ENCODE data around the gene EWSR1.
"Not testable (repeated sequence)": the region's sequence is repeated elsewhere in the genome, so short reads cannot be mapped to it uniquely, and the experiment has no call there.

Gene EWSR1

DNA sequence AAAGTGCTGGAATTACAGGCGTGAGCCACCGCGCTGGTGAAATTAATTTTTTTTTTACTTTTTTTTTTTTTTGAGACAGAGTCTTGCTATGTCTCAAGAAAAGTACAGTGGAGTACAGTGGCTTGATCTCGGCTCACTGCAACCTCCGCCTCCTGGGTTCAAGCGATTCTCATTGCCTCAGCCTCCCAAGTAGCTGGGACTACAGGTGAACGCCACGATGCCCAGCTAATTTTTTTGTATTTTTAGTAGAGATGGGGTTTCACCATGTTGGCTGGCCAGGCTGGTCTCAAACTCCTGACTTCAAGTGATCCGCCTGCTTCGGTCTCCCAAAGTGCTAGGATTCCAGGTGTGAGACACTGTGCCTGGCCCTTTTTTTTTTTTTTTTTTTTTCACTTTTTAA, 20.2 kb upstream of the EWSR1 start:
- not testable (repeated sequence) for DNase-seq

DNA sequence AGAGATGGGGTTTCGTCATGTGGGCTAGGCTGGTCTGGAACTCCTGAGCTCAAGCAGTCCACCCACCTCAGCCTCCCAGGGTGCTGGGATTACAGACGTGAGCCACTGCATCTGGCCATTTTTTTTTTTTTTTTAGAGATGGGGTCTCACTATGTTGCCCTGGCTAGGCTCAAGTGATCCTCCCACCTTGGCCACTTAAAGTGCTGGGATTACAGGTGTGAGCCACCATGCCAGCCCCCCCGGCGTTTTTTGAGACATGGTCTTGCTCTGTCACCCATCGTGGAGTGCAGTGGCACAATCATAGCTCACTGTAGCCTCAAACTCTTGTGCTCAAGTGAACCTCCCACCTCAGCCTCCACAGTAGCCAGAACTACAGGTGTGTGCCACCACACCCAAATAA, 16.8 kb upstream of the EWSR1 start:
- no peak for DNase-seq

DNA sequence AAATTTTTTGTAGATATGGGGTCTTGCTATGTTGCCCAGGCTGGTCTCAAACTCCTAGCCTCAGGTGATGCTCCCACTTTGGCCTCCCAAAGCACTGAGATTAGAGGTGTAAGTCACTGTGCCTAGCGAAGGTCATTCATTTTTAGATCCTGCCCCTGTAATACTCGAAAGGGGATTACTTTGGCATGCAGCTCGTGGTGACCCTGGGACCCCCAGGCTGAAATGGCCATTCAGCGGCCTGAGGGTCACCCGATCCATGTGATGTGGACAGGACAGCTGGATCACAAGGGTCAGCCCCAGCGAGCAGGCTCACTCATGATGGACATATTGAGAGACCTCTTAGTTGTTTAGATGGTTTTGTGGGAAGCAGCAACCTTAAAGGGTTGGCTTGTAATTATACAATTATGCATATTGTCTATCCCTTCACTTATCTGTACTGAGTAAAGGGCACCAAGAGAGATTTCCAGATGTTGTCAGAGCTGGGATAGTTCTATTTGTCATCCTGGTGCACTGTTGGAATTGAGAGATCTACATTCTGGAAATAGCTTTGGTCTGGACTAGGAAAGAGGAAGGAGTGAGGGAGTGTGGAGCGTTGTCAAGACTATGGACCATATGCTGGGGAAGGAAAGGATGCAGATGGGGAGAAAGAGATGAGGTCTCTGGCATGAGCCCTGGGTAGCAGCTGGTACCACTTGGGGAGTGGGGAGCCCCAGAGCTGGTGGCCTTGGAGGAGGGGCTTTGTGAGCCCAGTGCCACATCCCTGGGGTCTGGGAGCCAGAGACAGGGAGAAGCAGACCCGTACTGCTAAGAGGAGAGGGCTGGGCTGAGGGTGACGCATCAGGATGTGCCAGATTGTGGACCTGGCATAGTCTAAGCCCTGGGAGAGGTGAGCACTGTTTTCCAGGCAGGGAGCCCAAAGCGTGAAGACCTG, 15.8 kb upstream of the EWSR1 start:
- DNase-seq: no peak

DNA sequence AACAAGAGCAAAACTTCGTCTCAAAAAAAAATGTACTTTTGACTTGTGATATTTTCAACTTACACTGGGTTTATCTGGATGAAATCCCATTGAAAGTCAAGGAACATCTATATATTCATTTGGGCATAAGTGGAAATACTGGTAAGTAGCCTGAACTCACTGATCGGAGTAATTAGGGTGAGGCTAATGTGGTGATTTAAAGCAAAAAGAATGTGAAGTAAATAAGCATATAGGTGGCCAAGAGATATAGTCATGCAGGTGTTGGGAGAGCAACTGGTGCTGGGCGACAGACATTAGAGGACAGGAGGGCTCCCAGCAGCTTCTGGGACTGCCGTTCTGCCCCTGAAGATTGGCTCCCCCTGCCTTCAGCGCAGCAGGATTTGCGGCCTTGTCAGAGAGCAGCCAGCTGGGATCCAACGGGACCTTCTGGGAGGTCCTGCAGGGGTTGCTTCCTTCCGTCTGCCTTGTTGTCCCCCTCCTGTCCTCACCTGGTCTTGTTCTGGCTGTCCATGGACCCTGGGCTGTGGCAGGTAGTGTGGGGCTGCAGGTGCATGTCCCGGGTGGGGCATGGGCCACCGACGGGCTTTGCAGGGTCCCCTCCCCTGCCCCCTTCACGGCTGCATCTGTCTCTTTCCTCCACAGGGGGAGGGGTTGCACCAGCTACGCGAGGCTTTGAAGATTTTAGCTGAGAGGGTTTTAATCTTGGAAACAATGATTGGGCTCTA, 14.3 kb upstream of the EWSR1 start:
- no peak for DNase-seq

DNA sequence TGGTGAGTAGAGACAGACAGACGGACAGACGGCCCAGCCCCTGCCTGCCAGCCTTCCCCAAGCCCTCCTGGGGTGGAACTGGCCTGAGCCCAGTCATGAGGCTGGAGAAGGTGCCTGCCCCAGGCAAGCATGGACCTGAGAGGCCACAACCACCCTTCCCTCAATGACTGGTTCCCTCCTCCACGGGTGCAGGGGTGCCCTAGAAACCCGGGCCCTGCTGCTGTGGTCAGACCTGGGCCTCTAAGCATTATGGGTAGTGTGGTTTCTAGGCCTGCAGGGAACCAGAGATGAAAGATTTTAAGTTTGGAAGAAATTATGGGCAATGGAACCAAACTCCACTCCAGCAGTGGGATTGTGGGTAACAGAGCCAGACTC, 13.8 kb upstream of the EWSR1 start:
- DNase-seq: no peak

DNA sequence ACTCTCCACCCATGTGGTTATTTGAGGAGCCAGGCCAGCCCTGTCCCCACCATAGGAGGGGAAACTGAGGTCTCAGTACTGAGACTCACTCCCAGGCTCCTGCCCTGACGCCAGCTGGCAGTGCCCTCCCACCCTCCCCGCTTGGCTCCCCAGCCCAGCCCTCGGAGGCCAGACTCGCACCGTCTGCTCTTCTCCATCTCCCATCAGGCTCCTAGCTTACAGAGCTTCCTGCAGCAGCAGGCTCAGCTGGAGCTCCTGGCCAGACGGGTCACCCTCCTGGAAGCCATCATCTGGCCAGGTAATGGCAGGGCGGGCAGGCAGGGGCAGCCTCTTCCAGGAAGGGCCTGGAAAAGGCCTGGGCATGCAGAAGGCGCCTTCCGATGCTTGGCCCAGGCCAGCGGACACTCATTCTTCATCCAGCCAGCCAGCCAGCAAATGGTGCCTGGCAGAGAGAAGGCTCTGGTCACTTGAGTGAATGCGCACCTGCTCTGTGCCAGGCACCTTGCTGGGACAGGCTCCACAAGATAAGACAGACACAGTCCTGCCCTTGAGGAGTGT, 12.9 kb upstream of the EWSR1 start:
- no peak for DNase-seq

DNA sequence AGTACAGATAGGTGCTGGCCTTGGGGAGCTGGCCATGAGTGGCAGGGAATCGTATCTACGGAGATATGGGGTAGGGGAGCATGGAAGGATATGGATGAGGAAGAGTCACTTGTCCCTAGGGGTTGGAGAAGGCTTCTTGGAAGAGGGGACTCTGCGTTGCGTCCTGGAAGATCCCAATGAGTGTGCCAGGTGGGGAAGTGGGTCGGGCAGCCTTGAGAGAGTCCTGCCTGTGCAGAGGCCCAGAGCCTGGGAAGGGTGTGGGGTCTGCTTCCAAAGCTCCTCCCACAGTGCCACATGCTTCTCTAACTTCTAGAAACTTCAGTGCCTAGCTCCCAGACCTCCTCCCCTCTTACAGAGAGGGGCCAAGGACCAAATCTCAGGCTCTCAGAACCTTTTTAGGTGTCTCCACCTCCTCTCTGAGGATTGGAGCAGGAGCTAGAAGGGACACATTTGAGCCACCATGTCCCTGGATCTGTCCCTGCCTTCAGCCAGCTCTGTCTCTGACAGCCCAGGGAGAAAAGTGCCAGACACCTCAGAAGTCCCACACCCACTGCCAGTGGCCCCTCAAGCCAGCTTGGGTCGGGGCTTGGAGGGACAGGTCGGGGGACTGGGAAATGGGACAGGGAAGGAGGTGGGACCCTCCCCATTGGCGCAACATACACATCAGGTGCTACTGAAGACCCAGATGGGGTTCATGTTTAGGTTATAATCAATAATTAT, 11.3 kb upstream of the EWSR1 start:
- DNase-seq: no peak

DNA sequence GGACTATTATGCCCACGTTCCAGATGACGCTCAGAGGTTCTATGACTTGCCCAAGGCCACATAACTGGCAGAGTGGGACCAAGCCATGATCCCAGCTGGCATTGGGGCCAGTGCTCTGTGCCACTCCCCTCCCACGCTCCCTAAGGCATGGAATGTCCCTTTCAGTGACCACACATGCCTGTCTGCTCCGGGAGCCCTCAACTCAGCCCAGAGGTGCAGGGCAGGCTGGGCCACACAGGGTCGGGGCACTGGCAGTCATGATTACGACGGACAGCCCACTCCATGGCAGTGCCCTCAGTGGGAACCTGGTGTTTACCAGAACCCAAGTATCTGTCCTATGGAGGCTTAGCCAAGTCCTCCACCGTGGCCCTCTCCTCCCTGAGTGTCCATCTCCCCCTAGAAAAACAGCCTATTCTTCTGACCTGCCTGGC, 10.3 kb upstream of the EWSR1 start:
- no peak for DNase-seq

DNA sequence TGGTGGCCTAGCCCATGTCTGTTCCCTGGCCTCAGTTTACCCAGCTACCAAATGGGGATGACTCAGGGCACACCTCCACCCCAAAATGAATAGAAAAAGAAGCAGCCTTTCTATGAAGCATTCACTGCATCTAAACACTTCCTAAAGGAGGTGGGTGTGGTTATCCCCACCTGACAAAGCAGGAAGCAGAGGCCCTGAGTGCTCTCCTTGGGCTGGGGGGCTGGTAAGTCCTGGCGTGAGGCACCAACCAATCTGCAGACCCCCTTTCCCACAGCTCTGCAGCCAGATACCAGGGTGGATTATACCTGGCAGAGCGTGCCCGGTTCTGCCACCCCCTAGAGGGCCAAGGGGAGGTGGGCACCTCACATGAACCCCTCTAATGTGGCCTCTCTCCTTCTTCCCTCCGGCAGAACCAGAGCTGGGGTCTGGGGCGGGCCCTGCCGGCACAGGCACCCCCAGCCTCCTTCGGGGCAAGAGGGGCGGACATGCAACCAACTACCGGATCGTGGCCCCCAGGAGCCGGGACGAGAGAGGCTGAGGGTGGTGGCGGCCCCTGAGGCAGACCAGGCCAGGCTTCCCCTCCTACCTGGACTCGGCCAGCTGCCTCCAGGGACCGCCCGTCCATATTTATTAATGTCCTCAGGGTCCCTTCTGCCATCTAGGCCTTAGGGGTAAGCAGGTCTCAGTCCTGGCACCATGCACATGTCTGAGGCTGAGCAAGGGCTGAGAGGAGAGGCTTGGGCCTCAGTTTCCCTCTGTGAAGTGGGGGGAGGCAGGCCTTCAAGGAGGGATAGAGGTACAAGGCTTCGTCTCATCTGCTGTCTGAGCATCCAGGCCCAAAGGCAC, 9.4 kb upstream of the EWSR1 start:
- no peak for DNase-seq

DNA sequence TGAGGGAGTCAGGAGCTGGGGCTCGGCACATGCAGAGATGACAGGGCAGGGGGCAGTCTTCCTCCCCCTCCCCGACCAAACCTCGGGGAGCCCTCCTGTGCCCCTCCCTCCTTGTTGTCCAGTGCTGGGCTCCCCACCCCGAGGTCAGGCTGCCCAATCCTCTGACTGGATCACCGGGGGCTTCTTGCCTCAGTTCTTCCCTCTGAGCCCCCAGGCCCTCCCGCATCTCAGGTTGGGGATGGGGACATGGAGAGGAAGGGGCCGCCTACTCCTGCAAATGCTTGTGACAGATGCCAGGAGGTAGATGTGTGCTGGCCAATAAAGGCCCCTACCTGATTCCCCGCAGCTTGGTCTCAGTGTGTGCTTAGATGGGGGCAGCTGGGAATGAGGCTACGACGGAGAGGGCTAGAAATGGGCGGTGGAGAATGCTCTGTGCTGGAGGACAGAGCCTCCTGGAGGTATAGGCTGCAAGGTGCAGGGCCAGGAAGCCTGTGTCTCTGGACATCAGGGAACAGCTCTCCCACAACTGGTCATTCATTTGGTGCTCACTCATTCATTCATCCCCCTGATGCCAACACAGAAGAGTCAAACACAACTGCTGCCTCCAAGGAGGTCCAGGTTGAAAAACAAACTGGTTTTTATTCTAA, 8.7 kb upstream of the EWSR1 start:
- DNase-seq: no peak

DNA sequence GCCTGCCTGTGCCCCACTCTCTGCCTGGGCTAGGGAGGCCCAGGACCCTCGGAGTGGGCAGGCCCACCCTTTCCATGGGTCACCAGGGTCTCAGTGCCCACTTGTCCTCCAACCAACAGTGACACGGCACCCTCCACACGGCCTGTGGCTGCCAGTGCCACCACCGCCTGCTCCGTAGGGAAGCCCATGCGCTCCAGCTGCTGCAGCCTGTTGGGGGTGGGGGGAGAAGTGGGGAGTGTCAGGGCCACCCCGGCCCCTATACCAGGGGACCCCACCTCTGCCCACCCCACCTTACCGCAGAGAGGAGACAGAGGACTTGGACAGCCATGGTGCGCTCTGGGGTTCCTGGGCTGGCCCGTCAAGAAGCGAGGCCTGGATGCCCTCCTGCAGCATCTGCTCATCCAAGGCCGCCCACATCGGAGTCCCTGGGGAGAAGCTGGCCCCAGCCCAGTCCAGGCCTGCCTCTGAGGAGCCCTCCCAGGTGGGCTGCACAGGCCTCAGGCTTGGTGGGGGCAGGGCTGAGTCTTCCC, 8.0 kb upstream of the EWSR1 start:
- DNase-seq: no peak

DNA sequence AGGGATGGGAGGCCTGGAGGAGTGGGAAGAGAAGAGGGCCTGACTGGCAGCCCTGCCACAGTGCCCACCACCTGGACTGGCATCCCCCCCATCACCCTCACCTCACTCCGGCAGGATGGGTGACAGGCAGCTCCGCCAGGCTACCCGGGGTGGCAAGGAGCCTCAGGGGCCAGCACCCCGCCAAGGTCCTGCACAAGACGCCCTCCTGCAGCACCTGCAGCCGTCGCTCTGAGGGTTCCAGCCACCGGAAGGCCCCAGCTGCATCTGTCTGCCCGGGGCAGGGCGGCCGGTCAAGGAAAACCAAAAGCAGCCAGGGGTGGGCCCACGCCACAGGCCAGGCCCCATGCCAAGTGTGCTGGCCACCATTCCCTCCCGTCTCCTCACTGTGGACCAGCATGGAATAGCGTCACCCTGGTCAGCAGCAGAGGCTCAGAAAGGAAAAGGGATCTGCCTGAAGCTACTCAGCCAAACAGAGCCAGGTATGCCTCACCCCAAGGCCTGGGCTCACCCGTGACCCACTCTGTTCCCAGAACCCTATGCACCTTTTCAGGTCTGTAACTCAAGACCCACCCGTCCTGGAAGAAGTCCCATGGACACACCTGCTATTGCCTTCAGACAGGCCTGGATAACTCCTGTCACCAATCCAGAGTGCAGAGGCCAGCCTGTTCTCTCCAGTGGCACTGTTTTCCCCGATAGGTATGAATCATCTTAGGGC, 7.3 kb upstream of the EWSR1 start:
- DNase-seq: no peak

DNA sequence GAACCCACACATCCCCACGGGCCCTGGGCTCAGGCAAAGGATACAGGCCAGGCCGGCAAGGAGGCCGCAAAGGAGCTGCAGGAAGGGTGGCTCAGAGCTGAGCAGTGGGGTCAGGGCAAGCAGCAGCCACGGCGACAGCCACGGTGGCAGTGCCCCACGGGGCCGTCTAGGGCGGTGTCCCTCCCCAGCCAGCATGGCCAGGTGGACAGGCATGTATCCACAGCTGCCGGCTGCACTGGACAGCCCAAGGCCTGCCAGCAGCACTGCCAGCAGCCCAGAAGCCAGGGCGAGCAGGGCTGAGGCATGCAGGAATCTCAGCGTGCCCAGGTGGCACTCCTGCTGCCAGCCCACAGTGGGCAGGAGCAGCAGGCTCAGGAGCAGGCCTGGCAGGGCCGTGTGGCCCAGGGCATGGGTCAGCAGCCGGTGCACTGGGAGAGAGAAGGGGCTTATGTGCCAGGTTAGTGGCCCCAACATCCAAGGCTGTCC, 4.2 kb upstream of the EWSR1 start:
- no peak for DNase-seq

DNA sequence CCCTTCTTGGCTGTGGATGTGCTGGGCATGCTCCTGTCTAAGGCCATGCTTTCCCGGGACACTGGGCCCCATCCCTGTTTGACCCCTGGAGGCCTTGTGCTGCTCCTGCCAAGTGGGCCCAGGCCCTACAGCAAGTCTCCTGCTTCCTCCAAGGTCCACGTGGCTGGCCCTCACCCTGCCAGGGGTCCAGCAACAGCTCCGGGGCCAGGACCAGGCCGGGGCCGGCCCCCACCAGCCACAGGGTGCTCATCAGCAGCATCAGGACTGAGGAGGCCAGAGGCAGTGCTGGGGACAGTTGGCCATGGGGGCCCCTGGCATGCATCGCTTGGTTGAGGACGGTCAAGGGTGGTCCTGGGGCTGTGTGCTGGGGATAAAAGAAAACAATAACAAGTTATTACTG, 2.8 kb upstream of the EWSR1 start:
- DNase-seq: no peak

DNA sequence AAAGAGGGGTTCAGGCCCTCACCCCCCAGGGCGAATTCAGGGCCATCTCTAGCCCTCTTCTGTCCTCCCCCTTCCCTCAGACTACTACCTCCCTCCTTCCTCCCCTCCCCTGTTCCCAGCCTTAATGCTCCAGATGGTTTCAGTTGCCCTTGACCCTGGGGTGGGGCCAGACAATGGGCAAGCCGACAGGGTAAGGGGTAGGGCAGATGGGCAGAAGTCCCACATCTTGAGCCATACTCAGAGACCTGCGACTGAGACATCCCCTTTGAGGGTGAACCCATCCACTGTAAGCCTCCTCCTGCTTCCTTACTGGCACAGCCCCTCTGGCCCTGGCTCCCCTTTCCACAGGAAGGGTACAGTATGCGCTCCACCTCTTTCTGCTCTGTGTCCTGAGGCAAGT, 2.1 kb upstream of the EWSR1 start:
- DNase-seq: no peak

DNA sequence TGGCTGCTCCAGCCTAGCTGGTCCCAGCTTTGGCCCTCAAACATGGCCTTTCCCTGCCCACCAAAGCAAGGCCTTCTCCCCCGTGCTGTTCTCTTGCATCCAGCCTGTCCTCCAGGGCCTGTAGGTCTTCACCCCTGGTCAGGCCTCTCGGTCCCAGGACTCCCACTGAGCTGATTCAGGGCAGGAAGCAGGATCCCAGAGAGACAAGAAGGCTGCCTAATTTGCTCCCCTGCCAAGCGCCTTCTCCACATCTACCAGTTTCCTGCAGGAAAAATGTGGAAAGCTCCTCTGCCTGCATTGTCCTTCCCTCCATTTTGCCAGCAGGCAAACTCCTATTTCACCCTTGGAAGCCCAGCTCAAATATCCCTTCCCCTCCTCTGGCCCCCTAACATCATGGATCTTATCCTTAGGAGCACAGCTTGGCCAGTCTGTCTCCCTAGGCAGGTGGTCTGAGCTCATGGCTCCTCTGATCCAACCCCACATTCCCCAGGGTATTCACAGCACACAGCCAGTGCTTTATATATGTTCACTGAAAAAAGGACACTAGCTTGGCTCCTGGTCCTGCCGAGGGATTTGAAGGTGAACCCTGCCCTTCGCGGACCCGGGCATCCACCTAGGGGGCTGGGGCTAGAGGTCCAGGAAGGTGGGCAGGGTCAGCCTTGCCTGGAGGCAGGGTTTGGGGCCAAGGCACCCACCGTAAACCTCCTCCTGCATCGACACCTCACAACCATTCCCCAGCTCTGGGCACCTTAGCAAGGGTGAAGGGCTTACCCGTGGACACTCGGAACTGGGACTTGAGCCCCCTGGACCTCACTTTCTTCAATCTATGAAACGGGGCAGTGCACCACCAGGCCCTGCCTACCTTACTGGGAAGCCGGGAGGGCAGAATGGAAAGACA, 1.3 kb upstream of the EWSR1 start:
- no peak for DNase-seq

DNA sequence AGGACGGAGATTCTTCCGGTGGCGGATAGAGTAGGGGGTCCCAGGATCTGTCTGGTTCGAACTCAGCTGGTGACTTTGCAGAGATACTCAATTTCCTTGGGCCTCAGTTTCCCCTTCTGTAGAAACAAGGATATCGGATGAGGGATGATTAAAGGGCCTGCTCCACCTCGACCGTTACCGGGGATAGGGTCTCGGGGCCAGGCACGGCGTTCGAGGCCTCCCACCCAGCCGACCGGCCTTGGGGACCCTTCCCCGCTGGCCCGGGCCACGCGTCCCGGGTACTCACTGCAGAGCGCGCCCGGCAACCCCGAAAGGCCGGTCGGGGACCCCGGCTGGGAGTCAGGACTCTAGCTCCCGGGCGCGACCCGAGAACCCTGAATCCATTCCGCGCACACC, 608 bp upstream of the EWSR1 start:
- no peak for DNase-seq

DNA sequence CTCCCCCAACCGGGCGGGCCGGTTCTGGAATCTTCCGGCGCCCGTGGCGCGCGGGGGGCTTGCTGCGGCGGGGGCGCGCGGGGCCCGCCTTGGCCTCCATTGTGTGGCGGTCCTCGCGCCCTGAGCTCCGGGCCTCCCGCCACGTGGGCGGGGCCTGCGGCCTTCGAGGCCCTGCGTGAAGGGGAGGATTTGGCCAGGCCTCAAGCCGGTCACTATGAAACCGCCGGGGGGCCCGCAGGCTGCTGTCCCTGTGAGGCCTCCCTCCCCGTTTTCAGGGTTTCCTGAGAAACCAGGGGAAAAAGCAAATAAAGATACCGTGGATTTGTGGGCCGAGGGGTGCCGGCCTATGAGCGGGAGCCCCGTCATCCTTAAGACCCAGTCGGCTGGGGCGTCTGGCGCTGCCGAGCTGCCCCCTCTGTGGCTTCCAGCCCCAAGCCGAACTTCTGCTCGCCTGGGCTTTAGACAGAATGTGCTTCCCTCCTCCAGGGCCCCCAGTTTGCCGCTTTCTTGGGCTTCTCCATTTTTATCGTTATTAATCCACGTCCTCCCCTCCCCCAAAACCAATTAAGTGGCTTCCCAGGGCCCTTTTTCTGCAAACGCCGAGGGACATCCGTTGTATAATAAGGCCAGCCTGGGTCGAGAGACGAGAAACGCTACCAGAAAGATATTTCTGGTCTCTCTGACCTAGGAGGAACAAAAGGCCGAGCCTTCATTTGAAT, 602 bp downstream of the EWSR1 start:
- DNase-seq: no peak

DNA sequence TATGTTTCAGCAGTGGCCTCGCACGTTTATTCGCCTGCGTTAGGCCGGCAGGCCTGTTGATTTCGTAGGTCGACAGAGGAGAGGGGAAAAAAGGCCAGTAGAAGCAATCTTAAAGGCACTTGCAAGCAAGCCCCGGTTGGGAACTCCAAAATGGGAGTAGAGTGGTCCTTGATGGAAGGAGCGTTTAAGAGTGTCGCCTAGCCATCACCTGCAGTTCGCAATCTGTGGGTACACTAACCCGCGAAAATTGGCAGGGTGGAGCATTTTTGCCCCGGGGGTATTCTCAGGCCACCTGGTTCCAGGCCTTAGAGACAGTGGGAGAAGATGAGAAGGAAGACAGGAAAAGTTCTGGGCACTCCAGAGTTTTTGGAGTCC, 1.1 kb downstream of the EWSR1 start:
- no peak for DNase-seq

Data from cortex of kidney (tissue), 1 donor.